HG02884 (cell line): ENCODE results near the gene PRMT3.
A peak's percentile ranks its signal among the peaks of the same experiment; 100 is the strongest.
"Not testable (repeated sequence)": the region's sequence is repeated elsewhere in the genome, so short reads cannot be mapped to it uniquely, and the experiment has no call there.

Experiments
- ATAC-seq: cut with Tn5 transposase; IDR thresholded peaks from one replicate; pipeline ENCODE4 v1.9.1; 2021; ENCODE audit warnings: mild to moderate bottlenecking, moderate library complexity; ENCODE audit not compliant: unreplicated experiment

PRMT3 gene

DNA sequence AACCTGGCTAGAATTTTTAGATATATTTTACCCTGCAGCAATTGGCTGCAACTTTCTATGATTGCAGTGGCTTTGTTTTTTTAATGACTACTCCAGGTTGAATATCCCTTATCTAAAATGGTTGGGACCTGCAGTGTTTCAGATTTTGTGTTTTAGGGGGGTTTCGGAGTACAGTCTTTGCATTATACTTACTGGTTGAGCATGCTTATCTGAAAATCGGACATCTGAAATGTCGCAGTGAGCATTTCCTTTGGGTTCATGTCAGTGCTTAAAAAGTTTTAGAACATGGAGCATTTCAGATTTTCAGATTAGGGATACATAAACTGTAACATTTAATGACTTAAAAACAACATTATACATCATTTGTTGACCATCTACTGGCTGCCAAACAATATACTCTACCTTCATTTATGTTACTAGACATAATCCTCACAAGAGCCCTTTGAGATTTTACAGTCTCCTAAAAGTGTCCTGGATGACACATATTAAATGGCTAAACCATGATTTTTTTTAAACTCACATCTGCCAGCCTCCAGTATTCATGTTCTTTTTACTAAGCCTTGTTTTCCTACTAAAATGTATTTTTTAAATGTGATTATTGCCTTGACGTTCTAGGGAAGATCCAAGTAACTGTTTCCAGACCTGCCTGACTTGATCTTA, 66.3 kb downstream of the PRMT3 start:
- ATAC-seq, result no peak

DNA sequence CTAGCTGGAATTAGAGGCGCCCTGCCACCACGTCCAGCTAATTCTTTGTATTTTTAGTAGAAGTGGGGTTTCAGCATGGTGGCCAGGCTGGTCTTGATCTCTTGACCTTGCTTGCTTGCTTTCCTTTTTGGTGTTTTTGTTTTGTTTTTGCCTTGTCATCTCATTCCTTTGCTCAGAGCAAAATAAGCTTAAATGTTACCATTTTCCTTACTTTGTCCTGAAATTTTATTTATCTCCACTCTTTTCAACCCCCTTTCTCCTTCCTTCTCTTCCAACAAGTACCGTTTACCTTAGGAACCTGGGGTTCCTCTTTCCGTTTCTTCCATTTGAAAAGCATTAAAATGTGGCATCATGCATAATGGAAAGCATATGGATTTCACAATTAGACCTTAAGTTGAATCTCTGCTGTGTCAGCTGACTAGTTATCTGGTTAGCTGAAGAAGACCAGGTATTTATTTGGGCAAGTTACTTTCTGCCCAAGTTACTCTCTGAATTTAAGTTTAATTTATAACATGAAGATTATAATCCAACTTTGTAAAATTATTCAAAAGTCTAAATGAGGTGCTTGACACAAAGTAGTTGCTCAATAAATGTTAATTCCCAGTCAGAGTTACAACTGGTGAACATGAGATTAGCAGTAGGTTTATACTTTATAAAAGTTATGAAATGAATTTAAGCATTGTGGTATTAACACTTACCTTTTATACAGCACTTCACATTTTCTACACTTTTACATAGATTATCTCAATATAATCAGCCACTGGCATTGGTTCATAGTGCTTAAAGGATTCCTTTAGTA, 69.7 kb downstream of the PRMT3 start:
- no peak for ATAC-seq

DNA sequence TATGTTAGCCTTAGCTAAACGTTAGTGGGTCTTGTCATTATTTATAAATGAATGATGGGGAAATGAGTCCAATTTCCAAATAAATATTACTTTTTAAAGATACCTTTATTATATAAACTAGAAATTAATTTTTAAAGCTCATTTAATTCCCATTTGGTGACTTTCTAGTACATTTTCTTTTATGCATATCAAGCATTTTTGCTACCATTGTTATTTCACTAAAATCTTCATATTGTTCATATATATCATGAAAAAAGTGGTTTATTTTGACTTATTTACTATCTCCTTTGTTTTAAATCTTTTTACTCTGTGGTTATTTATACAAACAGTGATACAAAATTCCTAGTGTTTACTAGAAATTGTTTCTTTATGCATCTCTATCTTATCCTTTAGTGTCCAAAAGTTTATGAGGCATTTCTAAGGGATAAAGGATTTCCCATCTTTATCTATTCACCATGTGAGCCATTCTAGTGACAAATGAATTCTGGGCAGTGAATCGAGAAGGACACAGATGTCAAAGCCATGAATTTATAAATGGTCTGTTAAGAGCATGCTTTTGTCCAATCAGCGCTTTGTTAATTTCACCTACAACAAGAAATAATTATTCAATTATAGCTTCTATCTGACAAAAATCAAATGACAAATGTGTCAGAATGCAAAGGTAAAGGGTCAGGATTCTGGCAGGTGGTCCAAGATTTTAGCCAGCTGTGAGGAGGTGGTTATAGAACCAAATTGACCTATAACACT, 70.6 kb downstream of the PRMT3 start:
- no peak for ATAC-seq

DNA sequence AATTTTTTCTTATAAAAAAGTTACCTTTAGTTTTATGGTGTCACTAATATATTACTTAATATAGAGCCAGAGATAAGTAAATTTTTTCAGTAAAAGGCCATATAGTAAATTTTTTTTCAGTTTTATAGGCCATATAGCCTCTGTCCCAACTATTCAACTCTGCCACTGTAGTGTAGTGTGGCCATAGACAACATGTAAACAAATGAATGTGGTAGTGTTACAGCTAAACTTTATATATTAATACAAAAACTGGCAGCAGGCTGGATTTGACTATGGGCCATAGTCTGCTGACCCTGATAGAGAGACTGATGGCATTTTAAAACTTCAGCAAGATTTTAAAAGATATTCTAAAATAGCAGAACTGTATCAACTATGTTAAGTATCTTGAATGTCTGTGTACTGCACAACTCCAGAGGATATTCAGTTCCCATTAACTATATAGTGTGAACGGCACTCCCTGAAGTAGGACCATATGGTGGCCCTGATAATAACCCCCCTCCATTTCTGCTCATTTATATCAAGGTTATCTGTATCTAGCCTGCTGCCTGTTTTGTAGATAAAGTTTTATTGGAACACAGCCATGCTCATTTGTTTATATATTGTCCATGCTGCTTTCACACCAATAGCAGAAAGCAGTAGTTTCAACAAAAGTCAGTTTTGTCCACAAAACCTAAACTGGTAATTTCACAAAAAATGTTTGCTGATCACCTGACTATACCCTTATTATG, 71.6 kb downstream of the PRMT3 start:
- no peak for ATAC-seq

DNA sequence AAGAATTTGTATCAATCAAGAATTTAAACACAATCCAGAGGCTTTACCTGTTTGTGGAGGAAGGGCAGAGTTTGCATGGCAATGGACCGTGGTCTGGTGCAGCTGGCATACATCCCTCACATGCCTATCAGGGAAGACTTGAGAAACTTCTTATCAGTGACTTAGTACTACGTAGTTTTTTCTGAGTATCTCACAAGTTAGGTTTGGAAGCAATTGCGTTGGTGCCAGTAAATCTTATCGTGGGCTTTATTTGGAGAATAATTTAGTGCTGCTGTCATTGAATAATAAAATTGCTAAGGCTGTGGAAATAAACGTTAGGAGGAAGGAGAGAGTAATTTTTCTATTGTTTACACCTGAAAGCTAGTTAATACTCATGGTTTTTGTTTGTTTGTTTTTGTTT, 72.3 kb downstream of the PRMT3 start:
- ATAC-seq, result no peak

DNA sequence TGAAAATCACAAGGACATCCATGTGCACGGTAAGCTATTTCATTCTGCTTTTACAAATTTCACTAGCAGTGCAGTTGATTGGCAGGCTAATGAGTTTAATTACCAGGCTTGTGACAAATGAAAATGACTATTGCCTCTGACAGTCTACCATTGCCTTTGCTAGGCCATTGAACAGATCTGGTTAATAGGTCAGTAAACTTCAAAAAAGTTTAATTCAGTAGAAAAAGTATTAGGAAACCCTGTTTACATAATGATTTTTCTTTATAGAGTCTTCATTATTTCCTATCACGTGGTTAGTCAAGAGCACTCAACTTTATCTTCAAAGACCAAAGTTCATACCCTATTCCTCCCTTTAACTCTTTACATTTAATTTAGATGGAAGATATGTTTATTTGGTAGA, 77.0 kb downstream of the PRMT3 start:
- ATAC-seq, result no peak

DNA sequence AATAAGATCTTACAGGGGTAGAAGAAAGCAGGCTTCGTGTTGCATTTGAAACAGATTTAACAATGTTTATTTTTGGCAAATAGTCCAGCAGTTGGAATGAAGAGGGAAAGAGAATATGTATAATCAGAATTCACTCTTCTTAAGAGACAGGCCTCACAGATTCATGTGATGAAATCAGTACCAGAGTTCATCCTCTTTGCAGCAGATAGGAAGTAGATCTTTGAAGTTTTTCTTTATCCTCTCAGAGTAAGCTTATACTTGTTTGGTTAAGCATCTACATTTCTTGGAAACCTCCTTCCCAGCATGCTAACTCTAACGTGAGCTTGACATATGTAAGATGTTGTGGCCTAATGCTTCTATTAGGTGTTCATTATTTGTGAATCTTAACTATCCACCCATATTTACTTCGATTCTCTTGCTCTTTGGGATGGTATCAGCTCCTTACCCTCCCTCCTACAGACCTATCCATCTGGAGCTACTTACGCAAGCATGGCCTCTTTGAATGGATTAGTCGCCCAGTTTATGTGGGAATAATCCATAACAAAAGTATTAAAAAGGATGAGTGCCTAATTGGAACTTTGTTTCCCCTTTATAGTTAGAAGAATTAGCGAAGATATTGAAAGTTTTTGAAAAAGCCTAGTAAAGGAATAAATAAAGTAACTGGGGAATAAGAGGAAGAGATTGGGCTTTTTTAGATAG, 80.1 kb downstream of the PRMT3 start:
- no peak for ATAC-seq

DNA sequence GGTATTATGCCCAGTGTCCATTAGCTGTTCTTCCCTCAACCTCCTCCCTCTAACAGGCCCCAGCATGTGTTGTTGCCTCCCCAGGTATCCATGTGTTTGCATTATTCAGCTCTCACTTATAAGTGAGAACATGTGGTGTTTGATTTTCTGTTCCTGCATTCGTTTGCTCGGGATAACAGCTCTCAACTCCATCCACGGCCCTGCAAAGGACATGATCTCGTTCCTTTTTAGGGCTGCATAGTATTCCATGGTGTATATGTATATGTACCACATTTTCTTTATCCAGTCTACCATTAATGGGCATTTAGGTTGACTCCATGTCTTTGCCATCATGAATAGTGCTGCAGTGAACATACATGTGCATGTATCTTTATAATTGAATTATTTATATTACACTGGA, 82.8 kb downstream of the PRMT3 start:
- no peak for ATAC-seq

DNA sequence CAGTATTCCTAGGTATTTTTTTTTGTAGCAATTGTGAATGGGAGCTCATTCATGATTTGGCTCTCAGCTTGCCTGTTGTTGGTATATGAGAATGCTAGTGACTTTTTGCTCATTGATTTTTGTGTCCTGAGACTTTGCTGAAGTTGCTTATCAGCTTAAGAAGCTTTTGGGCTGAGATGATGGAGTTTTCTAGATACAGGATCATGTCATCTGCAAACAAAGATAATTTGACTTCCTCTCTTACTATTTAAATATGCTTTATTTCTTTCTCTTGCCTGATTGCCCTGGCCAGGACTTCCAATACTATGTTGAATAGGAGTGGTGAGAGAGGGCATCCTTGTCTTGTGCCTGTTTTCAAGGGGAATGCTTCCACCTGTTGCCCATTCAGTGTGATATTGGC, 84.4 kb downstream of the PRMT3 start:
- ATAC-seq, result not testable (repeated sequence)

DNA sequence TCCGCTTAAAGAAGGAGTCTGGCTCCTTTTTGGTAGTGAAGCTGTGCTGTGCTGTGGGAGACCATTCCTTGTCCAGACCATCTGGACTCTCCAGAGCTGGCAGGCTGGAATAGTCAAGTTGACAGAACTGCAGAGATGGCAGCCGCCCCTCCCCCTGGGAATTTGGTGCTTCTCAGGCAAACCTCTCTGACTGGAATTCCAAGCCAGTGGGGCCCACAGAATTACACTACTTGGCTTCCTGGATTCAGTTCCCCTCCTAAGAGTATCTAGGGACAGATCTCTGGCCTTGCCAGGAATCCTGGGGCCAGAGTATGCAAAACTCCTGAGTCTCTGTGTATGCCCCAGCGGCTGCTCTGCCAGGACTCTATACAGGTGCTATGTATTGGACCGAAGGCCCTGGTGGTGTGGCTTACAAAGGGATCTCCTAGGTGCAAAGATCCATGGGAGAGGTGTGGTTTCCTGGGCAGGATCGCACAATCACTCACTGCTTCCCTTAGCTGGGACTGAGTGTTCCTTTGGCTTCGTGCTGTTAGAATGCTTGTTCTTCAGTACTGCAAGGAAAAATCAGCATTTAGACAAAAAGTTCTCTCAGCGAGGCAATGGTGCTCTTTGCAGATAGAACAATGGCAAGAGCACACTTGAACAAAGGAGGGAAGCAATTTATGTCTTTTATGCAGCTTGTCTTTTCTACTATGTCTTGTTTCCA, 86.8 kb downstream of the PRMT3 start:
- ATAC-seq, result no peak

DNA sequence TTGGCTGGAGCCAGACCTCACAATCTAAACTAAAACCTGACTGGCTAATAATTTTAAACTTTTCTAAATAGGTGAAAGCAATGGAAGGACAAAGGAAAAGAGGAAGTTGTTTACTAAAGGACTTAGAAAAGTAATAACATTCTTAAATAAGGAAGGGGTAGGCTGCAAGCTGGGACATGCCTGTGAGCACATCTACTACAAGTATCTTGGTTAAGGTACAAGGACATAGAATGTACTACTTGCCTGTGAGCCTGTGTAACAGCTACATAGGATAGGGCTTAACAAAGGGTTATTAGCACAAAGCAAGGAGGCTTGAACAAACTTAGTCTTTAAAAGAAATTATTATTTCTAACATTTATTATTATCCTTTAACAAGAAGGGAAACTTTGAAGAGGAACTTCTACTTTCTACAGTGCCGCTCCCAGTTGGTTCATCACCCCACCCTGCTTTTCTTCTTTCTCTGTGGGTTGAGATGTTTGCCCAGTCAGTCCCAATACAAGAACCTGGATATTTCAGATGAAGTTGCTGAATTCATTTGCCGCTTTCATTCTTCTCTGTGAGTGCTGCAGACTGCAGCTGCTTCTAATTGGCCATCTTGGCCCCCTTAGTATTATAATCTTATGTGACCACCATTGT, 87.5 kb downstream of the PRMT3 start:
- ATAC-seq, result no peak

DNA sequence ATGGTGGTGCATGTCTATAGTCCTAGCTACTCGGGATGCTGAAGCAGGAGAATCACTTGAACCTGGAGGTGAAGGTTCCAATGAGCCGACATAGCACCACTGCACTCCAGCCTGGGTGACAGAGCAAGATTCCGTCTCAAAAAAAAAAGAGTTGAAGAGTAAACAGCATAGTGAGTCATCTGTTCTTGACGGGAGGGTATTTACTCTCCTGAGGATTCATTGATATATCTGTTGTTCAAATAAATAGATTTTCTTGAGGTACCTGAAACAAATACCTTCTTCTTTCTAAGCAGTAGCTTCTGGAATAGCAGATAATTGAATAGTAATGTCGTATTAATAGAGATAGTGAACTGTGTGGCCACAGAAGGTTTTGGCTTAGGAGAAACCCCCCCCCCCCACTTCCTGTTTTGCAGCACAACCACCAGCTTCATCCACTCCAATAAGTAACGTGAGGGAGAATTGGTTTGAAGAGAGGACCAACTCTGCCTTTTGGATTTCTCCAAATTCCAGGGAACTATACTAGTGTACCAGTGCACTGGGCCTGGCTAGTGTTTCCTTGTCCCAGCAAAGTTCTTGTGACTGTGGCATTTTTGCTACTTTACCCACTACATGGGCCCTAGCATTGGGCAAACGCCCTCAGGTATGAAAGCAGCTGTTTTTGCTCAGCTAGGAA, 90.0 kb downstream of the PRMT3 start:
- ATAC-seq, result no peak

DNA sequence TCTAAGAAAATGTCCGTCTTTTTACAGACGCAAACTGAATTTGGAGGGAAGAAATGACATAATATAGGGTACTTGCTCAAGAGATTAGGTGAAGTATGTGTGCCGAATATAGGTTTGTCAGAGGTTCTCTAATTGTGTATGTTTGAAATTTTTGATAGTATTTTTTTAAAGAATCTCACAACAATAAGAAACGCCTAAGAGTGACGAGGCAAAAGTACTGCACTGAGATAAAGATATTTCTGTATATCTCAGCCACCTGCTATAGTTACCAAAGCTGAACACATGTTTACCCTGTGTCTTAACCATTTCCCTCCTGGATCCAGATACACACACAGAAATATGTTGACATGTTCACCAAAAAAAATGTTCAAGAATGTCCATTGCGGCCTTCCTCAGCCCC, 92.0 kb downstream of the PRMT3 start:
- no peak for ATAC-seq

DNA sequence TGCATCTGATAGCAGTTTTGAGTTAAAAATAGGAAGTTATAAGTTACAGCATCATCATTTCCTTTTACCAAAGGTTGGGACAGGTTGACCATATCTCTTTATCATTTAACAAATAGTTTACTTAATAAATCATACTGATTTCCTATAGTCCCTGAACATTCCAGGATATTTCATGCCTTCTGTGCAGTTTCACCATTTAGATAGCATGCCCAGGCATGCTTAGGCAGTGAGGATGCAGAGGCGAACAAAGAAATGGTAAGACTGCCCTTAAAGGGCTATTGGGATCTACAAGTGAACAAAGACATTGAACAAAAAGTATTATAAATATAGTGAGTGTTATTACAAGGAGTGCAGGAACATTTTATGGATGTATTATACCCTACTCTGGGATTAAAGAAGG, 96.4 kb downstream of the PRMT3 start:
- no peak for ATAC-seq

DNA sequence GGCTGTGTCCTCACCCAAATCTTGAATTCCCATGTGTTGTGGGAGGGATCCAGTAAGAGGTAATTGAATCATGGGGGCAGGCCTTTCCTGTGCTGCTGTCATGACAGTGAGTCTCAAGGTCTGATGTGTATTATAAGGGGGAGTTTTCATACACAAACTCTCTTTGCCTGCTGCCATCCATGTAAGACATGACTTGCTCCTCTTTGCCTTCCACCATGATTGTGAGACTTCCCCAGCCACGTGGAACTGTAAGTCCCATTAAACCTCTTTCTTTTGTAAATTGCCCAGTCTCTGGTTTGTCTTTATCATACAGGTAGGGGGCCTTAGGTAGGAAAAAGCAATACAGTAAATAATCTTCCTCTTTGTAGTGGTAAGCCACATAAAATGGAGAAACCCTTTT, 96.9 kb downstream of the PRMT3 start:
- ATAC-seq, result not testable (repeated sequence)

DNA sequence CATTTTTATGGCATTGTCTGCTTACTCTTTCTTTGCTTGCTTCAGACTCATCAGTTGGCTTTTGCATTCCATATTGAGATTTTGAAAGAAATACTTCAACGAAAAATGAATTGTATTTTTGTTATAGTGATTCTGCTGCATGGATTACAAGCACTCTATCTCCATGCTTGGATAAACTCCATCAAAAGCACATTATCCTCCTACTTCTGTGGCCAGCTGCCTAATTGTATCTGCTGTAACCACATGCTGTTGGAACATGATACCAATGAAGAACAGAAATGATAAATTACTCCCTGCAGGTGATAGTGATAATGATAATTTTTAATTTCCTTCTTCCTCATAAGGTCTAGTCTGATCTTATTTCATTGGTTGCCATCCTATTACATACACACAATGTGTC, 100.8 kb downstream of the PRMT3 start:
- no peak for ATAC-seq

DNA sequence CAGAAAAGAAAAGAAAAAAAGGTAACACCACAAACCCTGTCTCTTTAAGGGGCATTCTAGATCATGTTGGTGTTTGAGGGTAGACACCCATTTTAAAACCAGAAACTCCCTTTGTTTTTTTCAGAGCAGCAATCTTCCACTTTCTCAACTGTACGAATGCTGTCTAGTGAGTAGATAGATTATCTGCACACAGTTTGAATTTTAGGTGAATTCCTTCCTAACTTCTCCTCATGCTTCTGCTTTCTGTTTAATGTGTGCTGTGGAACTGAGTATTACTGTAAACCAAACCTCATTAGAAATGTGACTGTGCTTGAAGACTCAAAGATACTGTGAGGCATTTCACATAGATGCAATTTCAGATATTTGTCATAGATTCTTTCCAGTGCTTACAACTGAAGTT, 102.4 kb downstream of the PRMT3 start:
- ATAC-seq, result peak; percentile 82

DNA sequence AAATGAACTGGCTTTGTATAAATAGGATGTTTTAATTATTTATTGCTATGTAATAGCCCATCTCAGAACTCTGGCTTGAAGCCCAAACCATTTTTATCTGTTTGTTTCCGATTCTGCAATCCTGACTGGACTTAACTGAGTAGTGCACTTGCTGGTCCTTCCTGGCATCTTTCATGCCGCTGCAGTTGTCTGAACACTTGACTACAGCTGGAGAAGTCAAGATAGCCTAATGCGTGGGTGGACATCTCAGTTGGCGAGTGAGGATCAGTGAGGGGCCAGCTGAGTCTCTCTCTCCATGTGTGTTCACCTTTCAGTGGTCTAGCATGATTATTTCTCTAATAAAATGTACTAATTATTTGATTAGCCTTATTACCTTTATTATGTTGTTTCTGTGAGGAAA, 105.8 kb downstream of the PRMT3 start:
- no peak for ATAC-seq
